ENCODE results near the gene CLEC19A. TPM values are rescaled to one million over a fixed set of nuclear protein-coding genes. Genes with fewer than 3 reads are reported as not detected.
"Not testable (repeated sequence)": the region's sequence is repeated elsewhere in the genome, so short reads cannot be mapped to it uniquely, and the experiment has no call there.

The CLEC19A gene
- total and polyA plus RNA-seq, 4 experiments from 2014 or later: not detected

DNA sequence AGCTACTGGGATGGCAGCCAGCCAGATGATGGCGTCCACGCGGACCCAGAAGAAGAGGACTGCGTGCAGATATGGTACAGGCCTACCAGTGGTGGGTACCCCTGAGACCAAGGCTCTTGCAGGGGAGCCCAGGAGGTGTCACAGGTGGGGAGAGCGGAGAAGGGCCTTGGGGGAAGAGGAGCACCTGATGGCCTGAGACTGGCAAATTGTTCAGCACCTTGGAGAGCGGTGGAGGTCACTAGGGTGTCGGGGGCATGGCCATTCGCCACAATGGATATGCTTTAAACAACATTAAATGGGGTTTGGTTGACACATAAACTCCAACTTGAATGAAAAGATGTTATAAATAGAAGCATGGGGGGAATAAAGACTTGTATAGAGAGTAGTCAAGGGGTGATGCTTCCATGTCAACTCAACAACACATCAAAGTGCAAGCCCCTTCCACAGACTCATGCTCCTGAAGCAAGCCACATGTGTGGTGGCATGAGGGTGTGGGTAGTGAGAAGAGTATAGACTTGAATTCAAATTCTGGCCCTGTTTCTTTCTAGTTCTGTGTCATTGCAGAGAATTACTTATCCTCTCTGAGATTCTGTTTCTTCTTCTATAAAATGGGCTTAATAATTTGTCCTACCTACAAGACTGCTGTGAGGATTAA is 22.2 kb downstream of the CLEC19A start:
- no peaks in the 10 kb centered on the region for H3K36me3 ChIP-seq (ENCODE audit: insufficient read depth, low read length)
- H3K27me3 ChIP-seq (ENCODE audit: insufficient read depth, low read length): no peaks in the 10 kb centered on the region
- Mint-ChIP-seq H3K4me3 (no peak overlapping the region), H3K4me1 (no peaks in the 10 kb centered on the region), H3K27me3 (peaks cover 0 to 5% of the 10 kb centered on the region in 2 donors), H3K27ac (no peak overlapping the region), H3K9me3 (peaks cover 0 to 1% (median 0%) of the 10 kb centered on the region in 8 donors), H3K36me3 (no peaks in the 10 kb centered on the region)
- POLR2A ChIA-PET (ENCODE audit: partially characterized antibody): no interaction called here
- CTCF ChIA-PET (ENCODE audit: partially characterized antibody): no interaction called here
- H3K9me3 ChIP-seq (ENCODE audit: control insufficient read depth in 1 of 2, low read length in 2 of 2): no peaks in the 10 kb centered on the region
- H3K27ac ChIP-seq (ENCODE audit: low read depth, low read length): no peak overlapping the region
- no peaks in the 10 kb centered on the region for H3K4me1 ChIP-seq (ENCODE audit: insufficient read depth, low read length)
- no peak overlapping the region for H3K4me3 ChIP-seq (ENCODE audit: low read length in 2 of 2)
- no peak for DNase-seq
- intact Hi-C loops (cut with micrococcal nuclease): no loop called here

DNA sequence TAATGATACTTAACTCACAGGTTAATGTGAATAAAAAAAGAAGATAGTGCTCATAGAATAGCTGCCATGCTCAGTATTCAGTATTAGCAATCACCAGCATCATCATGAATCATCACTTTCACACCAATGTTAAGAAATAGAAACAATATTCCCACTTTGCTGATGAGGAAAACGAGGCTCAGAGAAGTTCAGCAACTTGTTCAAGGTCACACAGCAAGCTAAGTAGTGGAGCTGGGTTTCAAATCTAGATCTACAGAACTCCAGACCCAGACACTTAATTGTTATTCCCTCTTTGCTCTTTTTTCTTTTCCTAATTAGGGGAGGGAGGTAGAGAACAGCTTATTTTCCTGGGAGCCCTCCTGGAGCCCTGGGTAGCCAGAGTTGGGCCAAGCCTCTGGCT is 22.9 kb downstream of the CLEC19A start:
- H3K36me3 ChIP-seq (ENCODE audit: insufficient read depth, low read length): no peaks in the 10 kb centered on the region
- H3K27ac ChIP-seq (ENCODE audit: low read depth, low read length): no peak overlapping the region
- intact Hi-C loops (cut with micrococcal nuclease): no loop called here
- ChIA-PET POLR2A (ENCODE audit: partially characterized antibody) (no interaction called here), CTCF (ENCODE audit: partially characterized antibody) (no interaction called here)
- no peak overlapping the region for H3K4me3 ChIP-seq (ENCODE audit: low read length in 2 of 2)
- Mint-ChIP-seq H3K27me3 (peaks cover 0 to 5% of the 10 kb centered on the region in 2 donors), H3K4me1 (no peaks in the 10 kb centered on the region), H3K27ac (no peak overlapping the region), H3K9me3 (peaks cover 0 to 1% (median 0%) of the 10 kb centered on the region in 8 donors), H3K36me3 (no peaks in the 10 kb centered on the region), H3K4me3 (no peak overlapping the region)
- H3K9me3 ChIP-seq (ENCODE audit: control insufficient read depth in 1 of 2, low read length in 2 of 2): no peaks in the 10 kb centered on the region
- H3K4me1 ChIP-seq (ENCODE audit: insufficient read depth, low read length): no peaks in the 10 kb centered on the region
- H3K27me3 ChIP-seq (ENCODE audit: insufficient read depth, low read length): no peaks in the 10 kb centered on the region
- no peak for DNase-seq

DNA sequence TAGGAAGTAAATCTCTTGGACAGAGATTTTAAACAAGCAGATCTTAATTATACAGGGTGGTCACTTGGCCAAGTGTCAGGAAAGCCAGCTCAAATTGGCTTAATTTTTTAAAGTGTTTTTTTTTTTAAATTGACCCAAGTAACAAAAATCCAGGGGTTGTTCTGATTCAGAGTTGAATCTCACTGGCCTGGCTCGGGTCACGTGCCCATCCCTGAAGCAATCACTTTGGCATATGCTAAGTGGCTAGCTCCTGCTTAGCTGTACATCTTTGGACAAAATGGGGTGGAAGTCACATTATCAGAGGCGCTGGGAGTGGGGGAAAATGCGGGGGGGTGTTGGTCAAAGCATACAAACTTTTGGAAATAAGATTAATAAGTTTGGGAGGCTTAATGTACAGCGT is 23.6 kb downstream of the CLEC19A start:
- intact Hi-C loops (cut with micrococcal nuclease): no loop called here
- no peak overlapping the region for H3K27ac Mint-ChIP-seq
- H3K27me3 Mint-ChIP-seq: peaks cover 0 to 5% of the 10 kb centered on the region in 2 donors
- no peaks in the 10 kb centered on the region for H3K36me3 Mint-ChIP-seq
- H3K4me1 Mint-ChIP-seq: no peaks in the 10 kb centered on the region
- no peaks in the 10 kb centered on the region for H3K9me3 ChIP-seq (ENCODE audit: control insufficient read depth in 1 of 2, low read length in 2 of 2)
- DNase-seq: no peak
- CTCF ChIA-PET (ENCODE audit: partially characterized antibody): no interaction called here
- H3K4me3 Mint-ChIP-seq: no peak overlapping the region
- H3K4me3 ChIP-seq (ENCODE audit: low read length in 2 of 2): no peak overlapping the region
- H3K36me3 ChIP-seq (ENCODE audit: insufficient read depth, low read length): no peaks in the 10 kb centered on the region
- POLR2A ChIA-PET (ENCODE audit: partially characterized antibody): no interaction called here
- no peaks in the 10 kb centered on the region for H3K4me1 ChIP-seq (ENCODE audit: insufficient read depth, low read length)
- no peak overlapping the region for H3K27ac ChIP-seq (ENCODE audit: low read depth, low read length)
- H3K9me3 Mint-ChIP-seq: peaks cover 0 to 1% (median 0%) of the 10 kb centered on the region in 8 donors
- H3K27me3 ChIP-seq (ENCODE audit: insufficient read depth, low read length): no peaks in the 10 kb centered on the region

DNA sequence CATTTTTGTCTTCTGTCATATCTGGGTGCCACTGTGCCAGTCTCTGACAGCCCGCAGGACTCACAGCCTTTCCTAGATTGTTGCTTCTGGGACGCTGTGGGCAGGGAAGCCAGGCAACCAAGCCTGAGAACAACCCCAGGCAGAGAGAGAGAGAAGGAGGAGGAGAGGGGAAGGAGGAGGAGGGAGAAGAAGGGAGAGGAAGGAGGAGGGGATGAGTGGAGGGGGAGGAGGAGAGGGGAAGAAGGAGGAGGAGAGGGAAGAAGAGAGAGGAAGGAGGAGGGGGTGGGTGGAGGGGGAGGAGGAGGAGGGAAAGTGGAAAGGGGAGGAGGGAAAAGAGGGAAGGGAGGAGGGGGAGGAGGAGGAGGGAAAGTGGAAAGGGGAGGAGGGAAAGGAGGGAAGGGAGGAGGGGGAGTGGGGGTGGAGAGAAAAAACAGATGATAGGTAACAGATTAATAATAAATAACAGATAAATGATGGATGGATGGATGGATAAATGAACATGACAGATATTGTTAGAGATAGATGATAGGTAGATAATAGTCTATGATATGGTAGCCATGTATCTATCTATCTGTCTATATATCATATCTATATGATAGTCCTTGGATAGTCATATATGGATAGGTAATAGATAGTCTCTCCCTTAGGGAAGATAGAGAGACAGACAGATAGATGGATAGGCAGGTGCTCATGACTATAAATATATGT is 29.3 kb downstream of the CLEC19A start:
- POLR2A ChIA-PET (ENCODE audit: partially characterized antibody): no interaction called here
- Mint-ChIP-seq H3K4me3 (no peak overlapping the region), H3K27ac (no peak overlapping the region)

DNA sequence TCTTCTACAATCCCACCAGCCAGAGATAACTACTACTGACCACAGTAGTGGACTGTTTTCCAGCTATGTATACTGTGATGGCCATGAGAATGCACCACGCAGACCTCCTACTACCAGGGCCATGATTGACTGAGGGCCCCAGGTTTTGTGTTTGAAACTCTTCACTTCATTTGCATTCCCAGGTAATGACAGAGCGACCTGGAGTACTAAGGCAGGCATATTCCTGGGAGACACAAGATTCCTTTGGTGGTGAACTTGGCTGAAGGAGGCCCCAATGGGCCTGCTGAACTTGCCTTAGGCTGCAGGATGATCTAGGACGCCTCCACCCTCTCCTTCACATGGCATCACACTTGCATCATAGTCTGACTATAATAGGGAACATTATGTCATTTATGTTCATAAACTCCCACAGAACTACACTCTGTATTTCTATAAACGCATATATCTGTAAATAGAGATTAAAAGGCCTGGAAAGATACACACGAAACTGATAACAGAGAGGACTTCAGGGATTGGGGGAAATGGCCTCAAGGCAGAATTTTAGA is 30.4 kb downstream of the CLEC19A start:
- Histone ChIP-seq H3K27me3 (ENCODE audit: insufficient read depth, low read length) (no peaks in the 10 kb centered on the region), H3K36me3 (ENCODE audit: insufficient read depth, low read length) (no peaks in the 10 kb centered on the region), H3K9me3 (ENCODE audit: control insufficient read depth in 1 of 2, low read length in 2 of 2) (no peaks in the 10 kb centered on the region), H3K27ac (ENCODE audit: low read depth, low read length) (no peak overlapping the region), H3K4me1 (ENCODE audit: insufficient read depth, low read length) (no peaks in the 10 kb centered on the region), H3K4me3 (ENCODE audit: low read length in 2 of 2) (no peak overlapping the region)
- Mint-ChIP-seq H3K36me3 (no peaks in the 10 kb centered on the region), H3K9me3 (peaks cover 0 to 6% (median 0%) of the 10 kb centered on the region in 8 donors), H3K27ac (no peak overlapping the region), H3K4me1 (no peaks in the 10 kb centered on the region), H3K4me3 (no peak overlapping the region), H3K27me3 (peaks cover 0 to 1% of the 10 kb centered on the region in 2 donors)
- DNase-seq: no peak
- intact Hi-C loops (cut with micrococcal nuclease): no loop called here
- ChIA-PET POLR2A (ENCODE audit: partially characterized antibody) (no interaction called here), CTCF (ENCODE audit: partially characterized antibody) (no interaction called here)

More for the DNA sequence above, 29.3 kb downstream of the CLEC19A start:
- no peaks in the 10 kb centered on the region for H3K4me1 Mint-ChIP-seq
- Histone ChIP-seq H3K4me3 (ENCODE audit: low read length in 2 of 2) (no peak overlapping the region), H3K9me3 (ENCODE audit: control insufficient read depth in 1 of 2, low read length in 2 of 2) (no peaks in the 10 kb centered on the region), H3K36me3 (ENCODE audit: insufficient read depth, low read length) (no peaks in the 10 kb centered on the region), H3K27ac (ENCODE audit: low read depth, low read length) (no peak overlapping the region), H3K4me1 (ENCODE audit: insufficient read depth, low read length) (no peaks in the 10 kb centered on the region), H3K27me3 (ENCODE audit: insufficient read depth, low read length) (no peaks in the 10 kb centered on the region)
- H3K36me3 Mint-ChIP-seq: no peaks in the 10 kb centered on the region
- CTCF ChIA-PET (ENCODE audit: partially characterized antibody): no interaction called here
- H3K9me3 Mint-ChIP-seq: peaks cover 0 to 3% (median 0%) of the 10 kb centered on the region in 8 donors
- no peak for DNase-seq
- intact Hi-C loops (cut with micrococcal nuclease): no loop called here
- peaks cover 0 to 1% of the 10 kb centered on the region in 2 donors for H3K27me3 Mint-ChIP-seq

DNA sequence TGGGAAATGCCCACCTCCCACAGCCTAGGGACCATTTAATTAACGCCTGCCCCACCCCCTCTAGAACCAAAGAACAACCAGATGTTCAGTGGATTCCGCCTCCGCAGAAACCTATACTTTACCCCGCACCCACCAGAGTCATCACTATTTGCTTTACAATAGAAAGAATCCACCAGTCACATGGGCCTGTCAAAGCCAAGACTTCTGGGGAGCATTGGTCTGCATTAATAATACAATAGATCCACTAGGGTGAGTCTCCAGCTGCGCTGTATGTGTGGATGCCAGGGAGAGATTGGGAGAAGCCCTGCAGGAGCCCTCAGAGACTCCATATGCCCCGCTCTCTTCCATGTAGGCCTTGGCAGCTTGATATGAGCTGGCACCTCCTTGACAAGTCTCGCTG is 31.3 kb downstream of the CLEC19A start:
- Mint-ChIP-seq H3K27ac (no peak overlapping the region), H3K4me3 (no peak overlapping the region), H3K4me1 (no peaks in the 10 kb centered on the region), H3K27me3 (peaks cover 0 to 1% of the 10 kb centered on the region in 2 donors), H3K36me3 (no peaks in the 10 kb centered on the region), H3K9me3 (peaks cover 0 to 6% (median 0%) of the 10 kb centered on the region in 8 donors)
- Histone ChIP-seq H3K4me3 (ENCODE audit: low read length in 2 of 2) (no peak overlapping the region), H3K36me3 (ENCODE audit: insufficient read depth, low read length) (no peaks in the 10 kb centered on the region), H3K9me3 (ENCODE audit: control insufficient read depth in 1 of 2, low read length in 2 of 2) (no peaks in the 10 kb centered on the region), H3K4me1 (ENCODE audit: insufficient read depth, low read length) (no peaks in the 10 kb centered on the region), H3K27me3 (ENCODE audit: insufficient read depth, low read length) (no peaks in the 10 kb centered on the region), H3K27ac (ENCODE audit: low read depth, low read length) (no peak overlapping the region)
- ChIA-PET POLR2A (ENCODE audit: partially characterized antibody) (no interaction called here), CTCF (ENCODE audit: partially characterized antibody) (no interaction called here)
- intact Hi-C loops (cut with micrococcal nuclease): no loop called here
- no peak for DNase-seq

DNA sequence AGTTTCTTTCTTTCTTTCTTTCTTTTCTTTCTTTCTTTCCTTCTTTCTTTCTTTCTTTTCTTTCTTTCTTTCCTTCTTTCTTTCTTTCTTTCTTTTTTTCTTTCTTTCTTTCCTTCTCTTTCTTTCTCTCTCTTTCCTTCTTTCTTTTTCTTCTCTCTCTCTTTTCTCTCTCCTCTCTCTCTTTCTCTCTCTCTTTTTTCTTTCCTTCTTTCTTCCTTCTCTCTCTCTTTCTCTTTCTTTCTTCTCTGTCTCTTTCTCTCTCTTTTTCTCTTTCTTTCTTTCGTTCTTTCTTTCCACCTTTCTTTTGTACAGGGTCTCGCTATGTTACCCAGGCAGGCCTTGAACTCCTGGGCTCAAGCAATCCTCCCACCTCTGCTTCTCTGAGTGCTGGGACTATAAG is 35.7 kb downstream of the CLEC19A start:
- intact Hi-C loops (cut with micrococcal nuclease); H3K27me3 Mint-ChIP-seq; H3K4me1 Mint-ChIP-seq; H3K36me3 ChIP-seq (ENCODE audit: insufficient read depth, low read length); H3K4me3 Mint-ChIP-seq; H3K9me3 ChIP-seq (ENCODE audit: control insufficient read depth in 1 of 2, low read length in 2 of 2); H3K36me3 Mint-ChIP-seq; H3K27me3 ChIP-seq (ENCODE audit: insufficient read depth, low read length); DNase-seq; H3K27ac Mint-ChIP-seq; H3K4me3 ChIP-seq (ENCODE audit: low read length in 2 of 2); H3K27ac ChIP-seq (ENCODE audit: low read depth, low read length); POLR2A ChIA-PET (ENCODE audit: partially characterized antibody); H3K4me1 ChIP-seq (ENCODE audit: insufficient read depth, low read length); H3K9me3 Mint-ChIP-seq; CTCF ChIA-PET (ENCODE audit: partially characterized antibody): not testable (repeated sequence)

Data from CD4-positive, alpha-beta memory T cell (primary cell).